ENCODE results near the gene KRT77. TPM values are rescaled to one million over a fixed set of nuclear protein-coding genes. Genes with fewer than 3 reads are reported as not detected.

Gene KRT77
- polyA plus RNA-seq, 3 donors: not detected

GRCh38 chr12:52742822-52743457 is 39.6 kb upstream of the KRT77 start:
- 89% methylated on average over 3 of the region's 3 CpGs for WGBS (ENCODE audit: insufficient coverage)
- H3K36me3 ChIP-seq (replicated peaks in 1 of 2; ENCODE audit: control insufficient read depth in 1 of 2, insufficient read depth in 2 of 2, low read length in 2 of 2): no peaks in the 10 kb centered on the region
- no peaks in the 10 kb centered on the region for H3K4me1 ChIP-seq (ENCODE audit: control insufficient read depth in 1 of 2, insufficient read depth in 2 of 2, low read length in 2 of 2)
- H3K27me3 Mint-ChIP-seq (ENCODE audit: low read depth in 3 of 3): peaks cover 9 to 12% (median 11%) of the 10 kb centered on the region in 3 donors
- no peaks in the 10 kb centered on the region for H3K4me1 Mint-ChIP-seq
- H3K4me3 ChIP-seq (replicated peaks in 1 of 3; ENCODE audit: low read depth in 2 of 3, low read length in 3 of 3): no peak overlapping the region
- no peaks in the 10 kb centered on the region for H3K9me3 ChIP-seq (replicated peaks in 1 of 2; ENCODE audit: control insufficient read depth in 1 of 2, insufficient read depth in 1 of 2, low read length in 2 of 2)
- no peaks in the 10 kb centered on the region for H3K79me2 ChIP-seq (ENCODE audit: insufficient read depth, low read length)
- intact Hi-C loops (cut with micrococcal nuclease): no loop called here
- no peak for DNase-seq
- no peak overlapping the region for H3K9ac ChIP-seq (ENCODE audit: insufficient read depth, low read length, poor library complexity, severe bottlenecking)
- H3K27me3 ChIP-seq (ENCODE audit: control insufficient read depth in 2 of 2, insufficient read depth in 2 of 2, low read length in 2 of 2): no peaks in the 10 kb centered on the region
- H3K27ac ChIP-seq (ENCODE audit: low read depth in 1 of 2, low read length in 2 of 2): no peak overlapping the region
- H3K4me3 Mint-ChIP-seq: no peak overlapping the region
- H3K9me3 Mint-ChIP-seq: peaks cover 0 to 4% (median 0%) of the 10 kb centered on the region in 7 donors
- TF ChIP-seq CTCF (IDR thresholded peaks at IDR 0.05): no peak
- H3K4me2 ChIP-seq (replicated peaks; ENCODE audit: extremely low read depth, low read length, poor library complexity, severe bottlenecking): no peak overlapping the region
- H3K27ac Mint-ChIP-seq: no peak overlapping the region
- H3K36me3 Mint-ChIP-seq: no peaks in the 10 kb centered on the region
- H2AFZ ChIP-seq (ENCODE audit: insufficient read depth, low read depth, low read length, poor library complexity, severe bottlenecking): no peak overlapping the region
- H4K20me1 ChIP-seq (ENCODE audit: insufficient read depth, low read length): no peaks in the 10 kb centered on the region

GRCh38 chr12:52742196-52742580 is 38.9 kb upstream of the KRT77 start:
- H3K27ac Mint-ChIP-seq: no peak overlapping the region
- Histone ChIP-seq H3K9ac (ENCODE audit: insufficient read depth, low read length, poor library complexity, severe bottlenecking) (no peak overlapping the region), H3K4me3 (replicated peaks in 1 of 3; ENCODE audit: low read depth in 2 of 3, low read length in 3 of 3) (no peak overlapping the region), H3K4me1 (ENCODE audit: control insufficient read depth in 1 of 2, insufficient read depth in 2 of 2, low read length in 2 of 2) (no peaks in the 10 kb centered on the region), H3K27me3 (ENCODE audit: control insufficient read depth in 2 of 2, insufficient read depth in 2 of 2, low read length in 2 of 2) (no peaks in the 10 kb centered on the region), H3K79me2 (ENCODE audit: insufficient read depth, low read length) (no peaks in the 10 kb centered on the region), H3K4me2 (replicated peaks; ENCODE audit: extremely low read depth, low read length, poor library complexity, severe bottlenecking) (no peak overlapping the region), H3K36me3 (replicated peaks in 1 of 2; ENCODE audit: control insufficient read depth in 1 of 2, insufficient read depth in 2 of 2, low read length in 2 of 2) (no peaks in the 10 kb centered on the region), H3K27ac (ENCODE audit: low read depth in 1 of 2, low read length in 2 of 2) (no peak overlapping the region), H2AFZ (ENCODE audit: insufficient read depth, low read depth, low read length, poor library complexity, severe bottlenecking) (no peak overlapping the region), H3K9me3 (replicated peaks in 1 of 2; ENCODE audit: control insufficient read depth in 1 of 2, insufficient read depth in 1 of 2, low read length in 2 of 2) (no peaks in the 10 kb centered on the region), H4K20me1 (ENCODE audit: insufficient read depth, low read length) (no peaks in the 10 kb centered on the region)
- no peaks in the 10 kb centered on the region for H3K36me3 Mint-ChIP-seq
- H3K9me3 Mint-ChIP-seq: peaks cover 0 to 4% (median 0%) of the 10 kb centered on the region in 7 donors
- H3K27me3 Mint-ChIP-seq (ENCODE audit: low read depth in 3 of 3): peaks cover 5 to 11% (median 9%) of the 10 kb centered on the region in 3 donors
- no peak for DNase-seq
- WGBS (ENCODE audit: insufficient coverage): 82% methylated on average over 4 of the region's 7 CpGs
- intact Hi-C loops (cut with micrococcal nuclease): no loop called here
- H3K4me3 Mint-ChIP-seq: no peak overlapping the region
- no peaks in the 10 kb centered on the region for H3K4me1 Mint-ChIP-seq
- TF ChIP-seq CTCF (IDR thresholded peaks at IDR 0.05): no peak

Measured in CD14-positive monocyte (primary cell).